Liver (tissue), 9 donors: ENCODE results near the gene SPTBN2. TPM values are rescaled to one million over a fixed set of nuclear protein-coding genes. Genes with fewer than 3 reads are reported as not detected.

Experiments
- DNase-seq: peaks from one replicate; pipeline ENCODE4 v3.0.0-alpha.2; 2017; ENCODE audit warnings: low spot score
- H3K27ac ChIP-seq, 2 donors: one replicate each; pipeline ENCODE4 v1.7.0; 2013; ENCODE audit warnings: inconsistent platforms in 2 of 2, low read length in 2 of 2, control low read depth in 1 of 2, low read depth in 1 of 2, mild to moderate bottlenecking in 1 of 2
- H3K27me3 ChIP-seq, 4 donors: one replicate each; pipeline versions ENCODE4 v1.6.1 to v1.7.0; 2013; ENCODE audit warnings: low read length in 3 of 4, inconsistent platforms in 1 of 4, mild to moderate bottlenecking in 1 of 4, moderate library complexity in 1 of 4; ENCODE audit not compliant: control insufficient read depth in 4 of 4, insufficient read depth in 4 of 4
- H3K36me3 ChIP-seq, 4 donors: one replicate each; pipeline versions ENCODE4 v1.6.1 to v1.7.0; 2013; ENCODE audit warnings: low read length in 3 of 4, mild to moderate bottlenecking in 3 of 4, low read depth in 1 of 4, moderate library complexity in 1 of 4; ENCODE audit not compliant: control insufficient read depth in 4 of 4, insufficient read depth in 3 of 4
- H3K4me1 ChIP-seq, 4 donors: one replicate each; pipeline versions ENCODE4 v1.6.1 to v1.7.0; 2013; ENCODE audit warnings: low read length in 3 of 4, mild to moderate bottlenecking in 3 of 4, moderate library complexity in 1 of 4; ENCODE audit not compliant: control insufficient read depth in 4 of 4, insufficient read depth in 4 of 4
- H3K4me3 ChIP-seq, 3 donors: one replicate each; pipeline versions ENCODE4 v1.6.1 to v1.7.0; 2013; ENCODE audit warnings: low read length in 3 of 3, control low read depth in 1 of 3, low read depth in 1 of 3, mild to moderate bottlenecking in 1 of 3
- H3K9ac ChIP-seq, 2 donors: one replicate each; pipeline ENCODE4 v1.7.0; 2013; ENCODE audit warnings: low read length in 2 of 2, mild to moderate bottlenecking in 2 of 2, moderate library complexity in 2 of 2, control low read depth in 1 of 2, low read depth in 1 of 2
- H3K9me3 ChIP-seq, 4 donors: one replicate each; pipeline versions ENCODE4 v1.6.1 to v1.7.0; 2013; ENCODE audit warnings: low read length in 3 of 4; ENCODE audit not compliant: control insufficient read depth in 4 of 4
- ATF3 ChIP-seq: IDR thresholded peaks from 2 replicates; pipeline ENCODE4 v1.6.1; 2016; ENCODE audit warnings: antibody characterized with exemption
- CTCF ChIP-seq: fragments of 150-350 bp; IDR thresholded peaks from 2 replicates; pipeline ENCODE4 v1.5.1; 2017; ENCODE audit warnings: improper control_type of control experiment, low read depth, low read length; ENCODE audit not compliant: missing input control
- EGR1 ChIP-seq, 2 donors: IDR thresholded peaks; 2 replicates each; pipeline ENCODE4 v1.6.1; 2016 to 2018; ENCODE audit warnings: antibody characterized with exemption in 2 of 2, low read depth in 2 of 2
- FOXA2 ChIP-seq: IDR thresholded peaks from 2 replicates; pipeline ENCODE4 v1.6.1; 2016; ENCODE audit warnings: antibody characterized with exemption
- GABPA ChIP-seq, 2 donors: IDR thresholded peaks in 1 of 2; conservative IDR thresholded peaks in 1 of 2; 2 replicates each; pipeline ENCODE4 v1.6.1; 2016; ENCODE audit warnings: antibody characterized with exemption in 2 of 2, mild to moderate bottlenecking in 1 of 2, moderate library complexity in 1 of 2
- HNF4A ChIP-seq, 2 donors: conservative IDR thresholded peaks; 2 replicates each; pipeline ENCODE4 v1.6.1; 2016; ENCODE audit warnings: antibody characterized with exemption in 2 of 2, mild to moderate bottlenecking in 2 of 2
- HNF4G ChIP-seq: IDR thresholded peaks from 2 replicates; pipeline ENCODE4 v1.6.1; 2016; ENCODE audit warnings: antibody characterized with exemption
- JUND ChIP-seq, 2 donors: IDR thresholded peaks; 2 replicates each; pipeline ENCODE4 v1.6.1; 2016; ENCODE audit warnings: antibody characterized with exemption in 2 of 2
- MAX ChIP-seq: IDR thresholded peaks from 2 replicates; pipeline ENCODE4 v1.6.1; 2016; ENCODE audit warnings: antibody characterized with exemption
- NR2F2 ChIP-seq: IDR thresholded peaks from 2 replicates; pipeline ENCODE4 v1.6.1; 2016; ENCODE audit warnings: antibody characterized with exemption
- RAD21 ChIP-seq, 2 donors: IDR thresholded peaks; 2 replicates each; pipeline ENCODE4 v1.6.1; 2016; ENCODE audit warnings: antibody characterized with exemption in 2 of 2, mild to moderate bottlenecking in 2 of 2
- RXRA ChIP-seq, 2 donors: IDR thresholded peaks; 2 replicates each; pipeline ENCODE4 v1.6.1; 2017 to 2018; ENCODE audit warnings: antibody characterized with exemption in 2 of 2, mild to moderate bottlenecking in 1 of 2
- SP1 ChIP-seq: IDR thresholded peaks from 2 replicates; pipeline ENCODE4 v1.6.1; 2018; ENCODE audit warnings: antibody characterized with exemption, mild to moderate bottlenecking
- TAF1 ChIP-seq: conservative IDR thresholded peaks from 2 replicates; pipeline ENCODE4 v1.6.1; 2016; ENCODE audit warnings: antibody characterized with exemption, mild to moderate bottlenecking
- YY1 ChIP-seq: IDR thresholded peaks from 2 replicates; pipeline ENCODE4 v1.6.1; 2016; ENCODE audit warnings: antibody characterized with exemption, mild to moderate bottlenecking
- ZBTB33 ChIP-seq: IDR thresholded peaks from 2 replicates; pipeline ENCODE4 v1.6.1; 2016; ENCODE audit warnings: antibody characterized with exemption
- WGBS: extraction: QIAGEN DNeasy Blood & Tissue Kit; methylation state at CpG from one replicate; pipeline ENCODE4 v1.1.7; 2013; 5-methylcytosine and 5-hydroxymethylcytosine counted together
- polyA plus RNA-seq, 2 donors: library from polyadenylated mRNA; stranded (reverse) in 1 of 2; unstranded in 1 of 2; fragments of 200-250 nt in 1 of 2; fragments of >200 nt in 1 of 2; fragmentation: Nextera tagmentation in 1 of 2; extraction: Ambion mirVana in 1 of 2; gene quantifications; one replicate each; pipeline versions ENCODE4 v1.2.1 to v1.2.3, GENCODE V29; 2013 to 2015
- total RNA-seq, 2 donors: library from RNA; depleted of rRNA; stranded (reverse); fragments of >200 nt; gene quantifications; one replicate each; pipeline ENCODE4 v1.2.3, GENCODE V29; 2014
- donor health status: healthy.
- donor health status: healthy.
- donor health status: healthy.
- donor health status: healthy.
- donor health status: healthy.

The SPTBN2 gene
- total and polyA plus RNA-seq, 4 donors, result 9.6 to 103 (median 22.6) TPM

- 14% methylated on average over 25 of the region's 27 CpGs for WGBS
- Histone ChIP-seq H3K27me3 (no peaks in the 10 kb centered on the region), H3K27ac (peak overlapping the region; percentile 84 to 97), H3K36me3 (peaks cover 0 to 6% (median 0%) of the 10 kb centered on the region in 4 donors), H3K4me3 (peak overlapping the region; percentile 80 to 93 (median 87)), H3K4me1 (peaks cover 2 to 31% (median 25%) of the 10 kb centered on the region in 4 donors), H3K9me3 (no peaks in the 10 kb centered on the region), H3K9ac (peak overlapping the region; percentile 67 to 77)
- no peak for DNase-seq
- TF ChIP-seq JUND (IDR thresholded peaks at IDR 0.05) (no peak), SP1 (no peak), YY1 (no peak), NR2F2 (peak; percentile 8)
Observed at GRCh38 chr11:66676931-66677598, 52.0 kb downstream of the SPTBN2 start.

GRCh38 chr11:66676282-66676919, 52.6 kb downstream of the SPTBN2 start:
- H3K27ac ChIP-seq, result no peak overlapping the region
- H3K4me1 ChIP-seq, result peaks cover 2 to 31% (median 25%) of the 10 kb centered on the region in 4 donors
- H3K9me3 ChIP-seq, result no peaks in the 10 kb centered on the region
- H3K27me3 ChIP-seq, result no peaks in the 10 kb centered on the region
- 78% methylated on average over 16 of the region's 16 CpGs for WGBS
- H3K9ac ChIP-seq, result no peak overlapping the region
- TF ChIP-seq JUND (IDR thresholded peaks at IDR 0.05) (no peak), EGR1 (IDR thresholded peaks at IDR 0.05; ENCODE audit: low read depth in 2 of 2) (no peak), RAD21 (IDR thresholded peaks at IDR 0.05) (no peak), GABPA (IDR thresholded peaks at IDR 0.05 in 1 of 2, conservative IDR thresholded peaks at IDR 0.05 in 1 of 2) (no peak), HNF4G (no peak), NR2F2 (no peak), ZBTB33 (no peak), RXRA (IDR thresholded peaks at IDR 0.05) (no peak)
- no peak for DNase-seq
- H3K4me3 ChIP-seq, result no peak overlapping the region
- H3K36me3 ChIP-seq, result peaks cover 0 to 6% (median 0%) of the 10 kb centered on the region in 4 donors

GRCh38 chr11:66674964-66675602, 53.9 kb downstream of the SPTBN2 start:
- DNase-seq, result no peak
- H3K9me3 ChIP-seq, result no peaks in the 10 kb centered on the region
- H3K36me3 ChIP-seq, result peaks cover 0 to 6% (median 1%) of the 10 kb centered on the region in 4 donors
- H3K9ac ChIP-seq, result no peak overlapping the region
- no peaks in the 10 kb centered on the region for H3K27me3 ChIP-seq
- peaks cover 2 to 33% (median 28%) of the 10 kb centered on the region in 4 donors for H3K4me1 ChIP-seq
- 91% methylated on average over 2 of the region's 2 CpGs for whole genome bisulfite sequencing
- no peak overlapping the region for H3K4me3 ChIP-seq
- H3K27ac ChIP-seq, result no peak overlapping the region
- TF ChIP-seq SP1 (no peak), CTCF (no peak), TAF1 (no peak), EGR1 (IDR thresholded peaks at IDR 0.05; ENCODE audit: low read depth in 2 of 2) (no peak), MAX (no peak), RXRA (IDR thresholded peaks at IDR 0.05) (no peak), YY1 (no peak), GABPA (IDR thresholded peaks at IDR 0.05 in 1 of 2, conservative IDR thresholded peaks at IDR 0.05 in 1 of 2) (no peak), ZBTB33 (no peak), HNF4G (peak; percentile 18), FOXA2 (no peak), HNF4A (conservative IDR thresholded peaks at IDR 0.05) (peak; percentile 57 to 73), JUND (IDR thresholded peaks at IDR 0.05) (no peak), ATF3 (no peak)
